Endothelial cell of umbilical vein (primary cell): ENCODE results near the gene GPSM1. TPM values are rescaled to one million over a fixed set of nuclear protein-coding genes. Genes with fewer than 3 reads are reported as not detected.

Source experiments
- BruUV-seq: library from RNA; stranded (reverse); fragments of 400-500 nt; replicated peaks from 2 replicates; lab custom pipeline; 2021; lab: Mats Ljungman, UMichigan
- CTCF ChIA-PET: fragments of 300-600, 350-600 bp; sonication (Branson Sonifier 250); formaldehyde crosslinking; loops from one replicate; lab custom pipeline; 2021; ENCODE audit warnings: antibody characterized with exemption, inconsistent platforms; lab: Charles Lee
- POLR2A ChIA-PET: fragments of 300-600, 350-600 bp; sonication (Branson Sonifier 250); formaldehyde crosslinking; loops from one replicate; lab custom pipeline; 2021; ENCODE audit warnings: antibody characterized with exemption, inconsistent platforms; lab: Charles Lee
- DNase-seq: peaks from one replicate; pipeline ENCODE4 v3.0.0-alpha.2; 2011; ENCODE audit warnings: low read depth, low spot score
- FAIRE-seq: peaks from 2 replicates; lab custom pipeline; 2011; peaks lifted over from hg19 to GRCh38; lab: Jason Lieb, UNC
- H2AFZ ChIP-seq: 2 replicates; pipeline ENCODE4 v1.6.0; 2012; ENCODE audit warnings: low read depth, low read length, control low read depth, inconsistent platforms
- H3K27ac ChIP-seq: 2 replicates; pipeline ENCODE4 v1.5.1; 2011; ENCODE audit warnings: low read depth, mild to moderate bottlenecking, control low read depth, low read length, moderate library complexity; ENCODE audit not compliant: insufficient read depth
- H3K27me3 ChIP-seq, 2 experiments: 2 replicates each; pipeline versions ENCODE4 v1.6.0 to v1.6.1; 2011; ENCODE audit warnings: low read length in 2 of 2, mixed read lengths in 1 of 2; ENCODE audit not compliant: control insufficient read depth in 2 of 2, insufficient read depth in 2 of 2
- H3K36me3 ChIP-seq, 2 experiments: 2 replicates in 1 of 2; 3 replicates in 1 of 2; pipeline ENCODE4 v1.5.1; 2011; ENCODE audit warnings: low read length in 2 of 2, mild to moderate bottlenecking in 1 of 2, moderate library complexity in 1 of 2; ENCODE audit not compliant: control insufficient read depth in 2 of 2, insufficient read depth in 2 of 2; ENCODE audit errors: extremely low read depth in 1 of 2
- H3K4me1 ChIP-seq: 3 replicates; pipeline ENCODE4 v1.5.1; 2011; ENCODE audit warnings: mild to moderate bottlenecking, low read length; ENCODE audit not compliant: control insufficient read depth, insufficient read depth; ENCODE audit errors: extremely low read depth
- H3K4me2 ChIP-seq: 2 replicates; pipeline ENCODE4 v1.6.1; 2011; ENCODE audit warnings: low read length, control low read depth, mixed read lengths; ENCODE audit not compliant: insufficient read depth
- H3K4me3 ChIP-seq, 3 experiments: fragments of 200-600 bp in 1 of 3; sonication (generic), shearing (Covaris generic) in 1 of 3; replicated peaks in 1 of 3; 2 replicates each; pipeline ENCODE4 v1.5.1; 2011 to 2016; ENCODE audit warnings: control low read depth in 3 of 3, low read length in 3 of 3, mild to moderate bottlenecking in 2 of 3, inconsistent platforms in 1 of 3, low read depth in 1 of 3, moderate library complexity in 1 of 3; ENCODE audit not compliant: insufficient read depth in 1 of 3
- H3K79me2 ChIP-seq: 2 replicates; pipeline ENCODE4 v1.6.0; 2012; ENCODE audit warnings: low read length, inconsistent platforms; ENCODE audit not compliant: control insufficient read depth, insufficient read depth
- H3K9ac ChIP-seq: replicated peaks from 2 replicates; pipeline ENCODE3; 2011; ENCODE audit warnings: low read length, control low read depth; ENCODE audit not compliant: insufficient read depth; ENCODE audit errors: extremely low read depth
- H3K9me1 ChIP-seq: replicated peaks from 3 replicates; pipeline ENCODE4 v1.6.0; 2011; ENCODE audit warnings: mild to moderate bottlenecking, low read length; ENCODE audit not compliant: control insufficient read depth, insufficient read depth; ENCODE audit errors: extremely low read depth
- H3K9me3 ChIP-seq: replicated peaks from 2 replicates; pipeline ENCODE4 v1.5.1; 2012; ENCODE audit warnings: low read length, inconsistent platforms; ENCODE audit not compliant: control insufficient read depth, insufficient read depth
- H4K20me1 ChIP-seq: replicated peaks from 2 replicates; pipeline ENCODE3; 2011; ENCODE audit warnings: mild to moderate bottlenecking, low read length; ENCODE audit not compliant: control insufficient read depth, insufficient read depth; ENCODE audit errors: extremely low read depth
- EZH2 ChIP-seq: IDR thresholded peaks from 2 replicates; pipeline ENCODE4 v1.6.1; 2012; ENCODE audit warnings: borderline replicate concordance, low read depth, mild to moderate bottlenecking, moderate library complexity, low read length, inconsistent platforms; ENCODE audit not compliant: severe bottlenecking
- FOS ChIP-seq: IDR thresholded peaks from 2 replicates; pipeline ENCODE4 v1.6.1; 2011; ENCODE audit warnings: mild to moderate bottlenecking, low read length, moderate library complexity, borderline replicate concordance; ENCODE audit not compliant: insufficient read depth
- GATA2 ChIP-seq: IDR thresholded peaks from 2 replicates; pipeline ENCODE4 v1.7.0; 2011; ENCODE audit warnings: low read depth, mild to moderate bottlenecking, moderate library complexity, mixed read lengths, low read length; ENCODE audit not compliant: insufficient read length, insufficient read depth
- JUN ChIP-seq: IDR thresholded peaks from 2 replicates; pipeline ENCODE4 v1.6.1; 2011; ENCODE audit warnings: borderline replicate concordance, low read depth; ENCODE audit not compliant: insufficient read length, insufficient read depth
- MAX ChIP-seq: IDR thresholded peaks from 2 replicates; pipeline ENCODE4 v1.6.1; 2011; ENCODE audit not compliant: insufficient read depth, insufficient read length
- MYC ChIP-seq: IDR thresholded peaks from one replicate; pipeline ENCODE4 v1.6.1; 2011; ENCODE audit warnings: mild to moderate bottlenecking, low read depth, low read length
- POLR2A ChIP-seq: IDR thresholded peaks from 2 replicates; pipeline ENCODE4 v1.6.1; 2012; ENCODE audit warnings: low read depth, mild to moderate bottlenecking, control low read depth, low read length
- POLR2AphosphoS5 ChIP-seq: IDR thresholded peaks from 2 replicates; pipeline ENCODE4 v1.6.1; 2012; ENCODE audit warnings: low read depth, mild to moderate bottlenecking, control low read depth, low read length, moderate library complexity; ENCODE audit not compliant: insufficient read depth
- dilution Hi-C: fragments of 300-500 bp; cut with MboI; formaldehyde crosslinking; loops from one replicate; pipeline ENCODE4 v1.15.0; 2019; ENCODE audit warnings: low sequenced_read_pairs; ENCODE audit not compliant: extremely low pct_ligation_motif_present
- intact Hi-C: fragments of 100-400 bp; cut with micrococcal nuclease; formaldehyde crosslinking; loops from one replicate; pipeline ENCODE4 v1.10.0; 2022
- polyA plus RNA-seq, 4 experiments: library from polyadenylated mRNA; depleted of rRNA in 3 of 4; stranded (reverse) in 3 of 4; unstranded in 1 of 4; fragments of >200 nt; gene quantifications; 2 replicates each; pipeline versions ENCODE4 v1.2.1 to v1.2.3, GENCODE V29; 2011 to 2012; ENCODE audit warnings: missing spikeins in 1 of 4
- total RNA-seq: library from RNA; stranded (reverse); gene quantifications from 2 replicates; pipeline ENCODE4 v1.2.3, GENCODE V29; 2021
- TF ChIP-seq, protein P1 (sequence below), 2 donors: IDR thresholded peaks; 1 replicate in 1 of 2; 2 replicates in 1 of 2; pipeline ENCODE4 v1.5.1; 2011; ENCODE audit warnings: low read length in 2 of 2, mild to moderate bottlenecking in 2 of 2, moderate library complexity in 2 of 2, control low read depth in 1 of 2, inconsistent platforms in 1 of 2, low read depth in 1 of 2; ENCODE audit not compliant: insufficient read depth in 1 of 2; ENCODE audit errors: extremely low read depth in 1 of 2

Gene GPSM1
- total and polyA plus RNA-seq, 2 donors (not counting 3 experiments of a cell fraction or from before 2014, with no cell fraction given), result 34.6 to 47.1 TPM

DNA sequence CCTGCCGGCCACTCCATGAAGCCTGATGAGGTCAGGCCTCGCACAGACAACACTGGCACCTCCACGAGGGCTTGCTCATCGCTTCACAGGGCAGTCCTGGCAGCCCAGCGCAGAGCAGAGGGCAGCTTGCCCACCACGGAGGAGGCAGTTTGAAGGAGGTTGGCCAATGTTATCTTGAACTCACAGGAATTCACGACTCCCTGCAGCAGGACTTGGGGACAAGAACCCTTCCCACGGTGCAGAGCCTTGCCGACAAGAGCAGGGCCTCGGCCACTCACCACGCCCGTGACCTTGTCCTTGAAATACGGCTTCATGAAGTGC lies 67.6 kb downstream of the GPSM1 start:
- CTCF ChIA-PET, result no interaction called here
- Histone ChIP-seq H2AFZ (no peak overlapping the region), H3K27me3 (no peaks in the 10 kb centered on the region), H3K4me2 (no peak overlapping the region), H3K27ac (no peak overlapping the region), H3K4me3 (no peak overlapping the region), H3K9me1 (no peaks in the 10 kb centered on the region), H4K20me1 (no peaks in the 10 kb centered on the region), H3K9me3 (no peaks in the 10 kb centered on the region), H3K9ac (no peak overlapping the region), H3K4me1 (peaks cover 6% of the 10 kb centered on the region), H3K79me2 (peaks cover 22% of the 10 kb centered on the region), H3K36me3 (peaks cover 7 to 61% of the 10 kb centered on the region in 2 experiments)
- intact Hi-C loops, result no loop called here
- TF ChIP-seq JUN (no peak), POLR2A (no peak), POLR2AphosphoS5 (no peak), MYC (no peak)
- POLR2A ChIA-PET, result no interaction called here
- DNase-seq, result no peak
- no TSS peak for BruUV-seq
- FAIRE-seq, result no peak
- dilution Hi-C loops, result no loop called here

DNA sequence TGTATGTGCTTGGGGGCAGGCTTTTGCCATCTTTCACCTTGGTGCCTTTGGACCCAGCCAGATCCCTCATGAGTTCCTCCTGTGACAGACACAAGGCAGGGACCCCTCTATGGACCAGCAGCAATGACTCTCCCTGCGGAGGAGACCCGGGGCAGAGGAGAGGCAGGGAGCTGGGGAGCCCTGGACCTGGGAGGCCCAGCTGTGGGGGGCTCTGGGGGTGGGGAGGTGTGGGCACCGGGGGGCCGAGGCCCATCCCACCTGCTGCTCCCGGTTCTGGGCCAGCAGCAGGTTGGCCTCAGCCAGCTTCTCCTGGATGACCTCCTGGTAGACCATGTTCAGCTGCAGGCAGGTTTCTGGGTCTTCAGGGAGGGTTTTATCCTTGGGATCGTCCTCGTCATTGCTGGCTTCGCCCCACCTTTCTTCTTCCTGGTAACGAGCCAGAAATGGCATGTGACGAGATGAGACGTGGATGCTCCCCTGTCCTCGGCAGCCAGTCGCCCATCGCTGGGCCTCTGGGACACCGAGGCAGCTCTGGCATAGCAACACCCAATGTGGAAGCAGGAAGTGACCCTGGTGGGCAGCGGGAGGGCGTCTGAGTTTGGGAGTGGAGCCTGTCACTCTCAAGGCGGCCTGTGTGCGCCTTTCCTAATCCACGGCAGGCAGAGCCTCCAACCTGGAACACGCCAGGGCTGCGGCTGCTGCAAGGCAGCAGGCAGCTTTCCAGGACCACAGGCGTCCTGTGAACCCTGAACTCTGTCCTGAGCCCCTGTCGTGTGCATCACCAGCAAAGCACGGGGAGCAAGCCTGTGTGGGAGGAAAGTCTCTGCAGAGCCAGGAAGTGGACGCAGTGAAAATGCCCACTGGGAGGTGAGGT lies 68.2 kb downstream of the GPSM1 start:
- FAIRE-seq (no peak), DNase-seq (no peak)
- peaks cover 10% of the 10 kb centered on the region for H3K4me1 ChIP-seq
- H3K27me3 ChIP-seq, result no peaks in the 10 kb centered on the region
- dilution Hi-C loops (no loop called here), intact Hi-C loops (no loop called here)
- no peaks in the 10 kb centered on the region for H3K9me1 ChIP-seq
- no peak overlapping the region for H2AFZ ChIP-seq
- H4K20me1 ChIP-seq, result no peaks in the 10 kb centered on the region
- no peak overlapping the region for H3K4me2 ChIP-seq
- peaks cover 22% of the 10 kb centered on the region for H3K79me2 ChIP-seq
- TF ChIP-seq POLR2AphosphoS5 (no peak), JUN (no peak), POLR2A (no peak), MAX (no peak), MYC (no peak), EZH2 (no peak), FOS (no peak), GATA2 (no peak)
- TF ChIP-seq, protein P1, sequence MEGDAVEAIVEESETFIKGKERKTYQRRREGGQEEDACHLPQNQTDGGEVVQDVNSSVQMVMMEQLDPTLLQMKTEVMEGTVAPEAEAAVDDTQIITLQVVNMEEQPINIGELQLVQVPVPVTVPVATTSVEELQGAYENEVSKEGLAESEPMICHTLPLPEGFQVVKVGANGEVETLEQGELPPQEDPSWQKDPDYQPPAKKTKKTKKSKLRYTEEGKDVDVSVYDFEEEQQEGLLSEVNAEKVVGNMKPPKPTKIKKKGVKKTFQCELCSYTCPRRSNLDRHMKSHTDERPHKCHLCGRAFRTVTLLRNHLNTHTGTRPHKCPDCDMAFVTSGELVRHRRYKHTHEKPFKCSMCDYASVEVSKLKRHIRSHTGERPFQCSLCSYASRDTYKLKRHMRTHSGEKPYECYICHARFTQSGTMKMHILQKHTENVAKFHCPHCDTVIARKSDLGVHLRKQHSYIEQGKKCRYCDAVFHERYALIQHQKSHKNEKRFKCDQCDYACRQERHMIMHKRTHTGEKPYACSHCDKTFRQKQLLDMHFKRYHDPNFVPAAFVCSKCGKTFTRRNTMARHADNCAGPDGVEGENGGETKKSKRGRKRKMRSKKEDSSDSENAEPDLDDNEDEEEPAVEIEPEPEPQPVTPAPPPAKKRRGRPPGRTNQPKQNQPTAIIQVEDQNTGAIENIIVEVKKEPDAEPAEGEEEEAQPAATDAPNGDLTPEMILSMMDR (IDR thresholded peaks at IDR 0.05; ENCODE audit: extremely low read depth in 1 of 2, insufficient read depth in 1 of 2, low read depth in 1 of 2, low read length in 2 of 2), result no peak
- H3K4me3 ChIP-seq, result no peak overlapping the region
- no peak overlapping the region for H3K9ac ChIP-seq
- no peaks in the 10 kb centered on the region for H3K9me3 ChIP-seq
- H3K36me3 ChIP-seq, result peaks cover 7 to 61% of the 10 kb centered on the region in 2 experiments
- ChIA-PET POLR2A (no interaction called here), CTCF (interaction anchor here (1.0 to 1.7 kb wide), 2 partner anchors 29 to 83 kb away, joined by 3 to 9 read pairs; no protein-coding TSS in a partner anchor)
- no peak overlapping the region for H3K27ac ChIP-seq
- BruUV-seq, result no TSS peak
